HL-60 (cell line): ENCODE data around the gene DNAL4.

Source experiments
- CTCF ChIP-seq: IDR thresholded peaks from one replicate; pipeline ENCODE4 v1.5.1; 2011; ENCODE audit warnings: low read length, control low read depth, inconsistent platforms; ENCODE audit not compliant: insufficient read depth
- POLR2AphosphoS5 ChIP-seq: IDR thresholded peaks from 2 replicates; pipeline ENCODE4 v1.6.1; 2012; ENCODE audit warnings: low read depth

GRCh38 chr22:38737302-38738060 is 56.5 kb downstream of the DNAL4 start:
- no peak for TF ChIP-seq CTCF
- no peak for TF ChIP-seq POLR2AphosphoS5
